A549 (cell line): ENCODE measurements around the gene MRPL57.

Source experiments
- CTCF ChIP-seq: fragments of >200 bp; sonication (Bioruptor Twin); formaldehyde crosslinking; IDR thresholded peaks from 3 replicates; pipeline ENCODE4 v1.5.1; 2016
- FOSL2 ChIP-seq, 2 experiments: fragments of 450-650 bp in 1 of 2; fragments of >200 bp in 1 of 2; sonication (Bioruptor Twin) in 1 of 2; formaldehyde crosslinking; IDR thresholded peaks; 2 replicates each; pipeline versions ENCODE4 v1.5.0 to v1.6.1; 2016 to 2020; ENCODE audit warnings: mild to moderate bottlenecking in 1 of 2, moderate library complexity in 1 of 2
- MAFK ChIP-seq: fragments of 450-650 bp; IDR thresholded peaks from 2 replicates; pipeline ENCODE4 v1.6.1; 2014; ENCODE audit not compliant: partially characterized antibody
- PHF8 ChIP-seq: fragments of 200-600 bp; sonication (generic); IDR thresholded peaks from 2 replicates; pipeline ENCODE4 v1.6.1; 2016; ENCODE audit warnings: low read depth, mild to moderate bottlenecking, antibody characterized with exemption, moderate library complexity, borderline replicate concordance
- POLR2A ChIP-seq: IDR thresholded peaks from 2 replicates; pipeline ENCODE4 v1.6.1; 2012; ENCODE audit warnings: mild to moderate bottlenecking, low read length
- SMC3 ChIP-seq: fragments of >200 bp; sonication (Bioruptor Twin); formaldehyde crosslinking; IDR thresholded peaks from 3 replicates; pipeline ENCODE4 v1.6.1; 2018; ENCODE audit warnings: inconsistent platforms
- TF ChIP-seq, protein P1 (sequence below): IDR thresholded peaks from 2 replicates; pipeline ENCODE4 v1.6.1; 2012

DNA sequence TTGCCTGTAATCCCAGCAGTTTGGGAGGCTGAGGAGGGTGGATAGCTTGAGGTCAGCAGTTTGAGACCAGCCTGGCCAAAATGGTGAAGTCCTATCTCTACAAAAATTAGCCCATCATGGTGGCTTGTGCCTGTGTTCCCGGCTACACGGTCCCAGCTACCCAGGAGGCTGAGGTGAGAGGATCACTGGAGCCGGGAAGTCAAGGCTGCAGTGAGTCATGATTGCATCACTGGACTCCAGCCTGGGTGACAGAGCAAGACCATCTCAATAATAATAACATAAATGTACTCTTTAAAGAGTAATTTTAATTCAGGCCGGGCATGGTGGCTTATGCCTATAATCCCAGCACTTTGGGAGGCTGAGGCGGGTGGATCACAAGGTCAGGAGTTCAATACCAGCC is 38.8 kb upstream of the MRPL57 start:
- TF ChIP-seq CTCF, result no peak
- TF ChIP-seq POLR2A, result no peak
- no peak for TF ChIP-seq PHF8
- no peak for TF ChIP-seq SMC3
- TF ChIP-seq, protein P1, sequence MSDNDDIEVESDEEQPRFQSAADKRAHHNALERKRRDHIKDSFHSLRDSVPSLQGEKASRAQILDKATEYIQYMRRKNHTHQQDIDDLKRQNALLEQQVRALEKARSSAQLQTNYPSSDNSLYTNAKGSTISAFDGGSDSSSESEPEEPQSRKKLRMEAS, result no peak
- TF ChIP-seq FOSL2 (IDR thresholded peaks at IDR 0.05), result no peak
- 0 out of 2 replicates have a peak, but pooled peaks have one; percentile 41 for TF ChIP-seq FOSL2 (CRISPR knock-in tag; IDR thresholded peaks at IDR 0.05)
- TF ChIP-seq MAFK, result no peak
